Panc1 (cell line): Measurements from ENCODE around the gene KPNA5.

Experiments
- POLR2AphosphoS5 ChIP-seq: IDR thresholded peaks from 2 replicates; pipeline ENCODE4 v1.6.1; 2012; ENCODE audit warnings: mild to moderate bottlenecking, low read depth, low read length, moderate library complexity
- SIN3A ChIP-seq: IDR thresholded peaks from 2 replicates; pipeline ENCODE4 v1.6.1; 2012; ENCODE audit warnings: low read depth, mild to moderate bottlenecking, low read length, moderate library complexity, borderline replicate concordance; ENCODE audit not compliant: insufficient read depth
- TCF7L2 ChIP-seq: IDR thresholded peaks from 2 replicates; pipeline ENCODE4 v1.6.1; 2011; ENCODE audit warnings: mild to moderate bottlenecking, low read depth, low read length, inconsistent platforms
- TF ChIP-seq, protein P1 (sequence below): fragments of 450-650 bp; IDR thresholded peaks from 2 replicates; pipeline ENCODE4 v1.5.1; 2017; ENCODE audit warnings: mild to moderate bottlenecking
- TF ChIP-seq, protein P2 (sequence below), 2 experiments: IDR thresholded peaks; 2 replicates each; pipeline ENCODE4 v1.6.1; 2011 to 2012; ENCODE audit warnings: low read depth in 2 of 2, control low read depth in 1 of 2, low read length in 1 of 2, mild to moderate bottlenecking in 1 of 2, moderate library complexity in 1 of 2; ENCODE audit not compliant: insufficient read depth in 1 of 2

DNA sequence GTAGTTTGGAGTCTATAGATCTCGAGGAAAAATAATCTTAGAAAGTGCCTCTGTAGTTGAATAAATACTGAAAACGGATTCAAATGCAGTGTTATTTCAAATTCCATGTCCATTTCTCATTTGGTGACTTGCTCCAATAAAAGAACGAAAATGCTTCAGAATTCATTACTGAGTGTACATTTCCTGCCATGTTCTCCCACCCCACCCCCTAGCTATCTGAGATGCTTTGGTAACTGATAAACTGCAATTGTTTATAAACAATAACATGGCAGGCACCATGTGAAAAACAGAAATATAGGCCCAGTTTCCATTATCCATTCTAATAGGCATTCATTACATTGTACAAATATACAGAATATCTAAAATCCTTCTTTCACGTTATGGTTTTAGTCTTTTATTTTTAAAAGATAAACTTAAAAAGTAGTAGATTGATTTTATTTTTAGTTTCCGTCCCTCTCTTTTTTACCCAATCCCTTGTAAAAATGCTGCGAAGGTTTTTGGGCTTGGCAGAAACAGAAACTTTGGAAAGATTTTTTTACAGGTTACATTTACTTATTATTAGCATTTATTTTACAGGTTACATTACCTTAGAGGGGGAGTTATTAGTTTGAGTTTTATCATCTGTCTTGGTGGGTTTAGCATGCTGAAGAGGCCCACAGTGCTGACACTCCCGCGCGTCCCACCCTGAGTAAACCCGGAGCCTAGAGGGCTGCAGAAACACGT, 83.1 kb downstream of the KPNA5 start:
- no peak for TF ChIP-seq POLR2AphosphoS5
- TF ChIP-seq, protein P1, sequence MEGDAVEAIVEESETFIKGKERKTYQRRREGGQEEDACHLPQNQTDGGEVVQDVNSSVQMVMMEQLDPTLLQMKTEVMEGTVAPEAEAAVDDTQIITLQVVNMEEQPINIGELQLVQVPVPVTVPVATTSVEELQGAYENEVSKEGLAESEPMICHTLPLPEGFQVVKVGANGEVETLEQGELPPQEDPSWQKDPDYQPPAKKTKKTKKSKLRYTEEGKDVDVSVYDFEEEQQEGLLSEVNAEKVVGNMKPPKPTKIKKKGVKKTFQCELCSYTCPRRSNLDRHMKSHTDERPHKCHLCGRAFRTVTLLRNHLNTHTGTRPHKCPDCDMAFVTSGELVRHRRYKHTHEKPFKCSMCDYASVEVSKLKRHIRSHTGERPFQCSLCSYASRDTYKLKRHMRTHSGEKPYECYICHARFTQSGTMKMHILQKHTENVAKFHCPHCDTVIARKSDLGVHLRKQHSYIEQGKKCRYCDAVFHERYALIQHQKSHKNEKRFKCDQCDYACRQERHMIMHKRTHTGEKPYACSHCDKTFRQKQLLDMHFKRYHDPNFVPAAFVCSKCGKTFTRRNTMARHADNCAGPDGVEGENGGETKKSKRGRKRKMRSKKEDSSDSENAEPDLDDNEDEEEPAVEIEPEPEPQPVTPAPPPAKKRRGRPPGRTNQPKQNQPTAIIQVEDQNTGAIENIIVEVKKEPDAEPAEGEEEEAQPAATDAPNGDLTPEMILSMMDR, result no peak
- TF ChIP-seq TCF7L2, result no peak
- TF ChIP-seq SIN3A, result no peak
- TF ChIP-seq, protein P2, sequence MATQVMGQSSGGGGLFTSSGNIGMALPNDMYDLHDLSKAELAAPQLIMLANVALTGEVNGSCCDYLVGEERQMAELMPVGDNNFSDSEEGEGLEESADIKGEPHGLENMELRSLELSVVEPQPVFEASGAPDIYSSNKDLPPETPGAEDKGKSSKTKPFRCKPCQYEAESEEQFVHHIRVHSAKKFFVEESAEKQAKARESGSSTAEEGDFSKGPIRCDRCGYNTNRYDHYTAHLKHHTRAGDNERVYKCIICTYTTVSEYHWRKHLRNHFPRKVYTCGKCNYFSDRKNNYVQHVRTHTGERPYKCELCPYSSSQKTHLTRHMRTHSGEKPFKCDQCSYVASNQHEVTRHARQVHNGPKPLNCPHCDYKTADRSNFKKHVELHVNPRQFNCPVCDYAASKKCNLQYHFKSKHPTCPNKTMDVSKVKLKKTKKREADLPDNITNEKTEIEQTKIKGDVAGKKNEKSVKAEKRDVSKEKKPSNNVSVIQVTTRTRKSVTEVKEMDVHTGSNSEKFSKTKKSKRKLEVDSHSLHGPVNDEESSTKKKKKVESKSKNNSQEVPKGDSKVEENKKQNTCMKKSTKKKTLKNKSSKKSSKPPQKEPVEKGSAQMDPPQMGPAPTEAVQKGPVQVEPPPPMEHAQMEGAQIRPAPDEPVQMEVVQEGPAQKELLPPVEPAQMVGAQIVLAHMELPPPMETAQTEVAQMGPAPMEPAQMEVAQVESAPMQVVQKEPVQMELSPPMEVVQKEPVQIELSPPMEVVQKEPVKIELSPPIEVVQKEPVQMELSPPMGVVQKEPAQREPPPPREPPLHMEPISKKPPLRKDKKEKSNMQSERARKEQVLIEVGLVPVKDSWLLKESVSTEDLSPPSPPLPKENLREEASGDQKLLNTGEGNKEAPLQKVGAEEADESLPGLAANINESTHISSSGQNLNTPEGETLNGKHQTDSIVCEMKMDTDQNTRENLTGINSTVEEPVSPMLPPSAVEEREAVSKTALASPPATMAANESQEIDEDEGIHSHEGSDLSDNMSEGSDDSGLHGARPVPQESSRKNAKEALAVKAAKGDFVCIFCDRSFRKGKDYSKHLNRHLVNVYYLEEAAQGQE (IDR thresholded peaks at IDR 0.05; ENCODE audit: insufficient read depth in 1 of 2, low read depth in 2 of 2, low read length in 1 of 2), result no peak
